ENCODE measurements around the gene OR51B4. TPM values are rescaled to one million over a fixed set of nuclear protein-coding genes. Genes with fewer than 3 reads are reported as not detected.
"Not testable (repeated sequence)": the region's sequence is repeated elsewhere in the genome, so short reads cannot be mapped to it uniquely, and the experiment has no call there.

Gene OR51B4
- total and polyA plus RNA-seq, 4 donors, result not detected

- ATAC-seq (ENCODE audit: low FRiP score) (no peak), DNase-seq (no peak)
- intact Hi-C loops (cut with DNase I), result no loop called here
- no peak overlapping the region for H3K27ac ChIP-seq (ENCODE audit: low read depth in 1 of 2, low read length in 2 of 2)
- 35 to 40% methylated on average over 3 of the region's 3 CpGs for WGBS, 2 donors
- no peak overlapping the region for H3K4me3 ChIP-seq (ENCODE audit: low read length in 2 of 2)
- no peaks in the 10 kb centered on the region for H3K36me3 ChIP-seq (ENCODE audit: control insufficient read depth in 1 of 2, insufficient read depth in 2 of 2, low read length in 1 of 2)
- no peaks in the 10 kb centered on the region for H3K4me1 ChIP-seq (ENCODE audit: control insufficient read depth in 1 of 2, insufficient read depth in 2 of 2, low read length in 2 of 2)
- H3K27me3 ChIP-seq (ENCODE audit: control insufficient read depth in 1 of 2, insufficient read depth in 2 of 2, low read length in 1 of 2), result no peaks in the 10 kb centered on the region
- no peaks in the 10 kb centered on the region for H3K9me3 ChIP-seq (ENCODE audit: control insufficient read depth, low read length)
Measured at GRCh38 chr11:5300251-5300650, 1.5 kb downstream of the OR51B4 start.

GRCh38 chr11:5298451-5298850, 3.3 kb downstream of the OR51B4 start:
- intact Hi-C loops (cut with DNase I), result no loop called here
- WGBS, 2 donors, result 3 to 78% methylated on average over 1 of the region's 1 CpG
- H3K4me1 ChIP-seq (ENCODE audit: control insufficient read depth in 1 of 2, insufficient read depth in 2 of 2, low read length in 2 of 2), result no peaks in the 10 kb centered on the region

GRCh38 chr11:5297721-5298323, 3.9 kb downstream of the OR51B4 start:
- Histone ChIP-seq H3K4me1 (ENCODE audit: control insufficient read depth in 1 of 2, insufficient read depth in 2 of 2, low read length in 2 of 2) (no peaks in the 10 kb centered on the region), H3K4me3 (ENCODE audit: low read length in 2 of 2) (no peak overlapping the region), H3K27me3 (ENCODE audit: control insufficient read depth in 1 of 2, insufficient read depth in 2 of 2, low read length in 1 of 2) (no peaks in the 10 kb centered on the region), H3K9me3 (ENCODE audit: control insufficient read depth, low read length) (no peaks in the 10 kb centered on the region), H3K27ac (ENCODE audit: low read depth in 1 of 2, low read length in 2 of 2) (no peak overlapping the region), H3K36me3 (ENCODE audit: control insufficient read depth in 1 of 2, insufficient read depth in 2 of 2, low read length in 1 of 2) (no peaks in the 10 kb centered on the region)
- 47% methylated on average over 4 of the region's 4 CpGs for WGBS, 2 donors
- ATAC-seq (ENCODE audit: low FRiP score), result peak; percentile 7
- DNase-seq, result no peak
- intact Hi-C loops (cut with DNase I), result no loop called here

More at GRCh38 chr11:5298451-5298850, 3.3 kb downstream of the OR51B4 start:
- Histone ChIP-seq H3K36me3 (ENCODE audit: control insufficient read depth in 1 of 2, insufficient read depth in 2 of 2, low read length in 1 of 2) (no peaks in the 10 kb centered on the region), H3K27me3 (ENCODE audit: control insufficient read depth in 1 of 2, insufficient read depth in 2 of 2, low read length in 1 of 2) (no peaks in the 10 kb centered on the region), H3K9me3 (ENCODE audit: control insufficient read depth, low read length) (no peaks in the 10 kb centered on the region), H3K4me3 (ENCODE audit: low read length in 2 of 2) (no peak overlapping the region), H3K27ac (ENCODE audit: low read depth in 1 of 2, low read length in 2 of 2) (no peak overlapping the region)
- DNase-seq, result no peak
- no peak for ATAC-seq (ENCODE audit: low FRiP score)

GRCh38 chr11:5294342-5294995, 7.3 kb downstream of the OR51B4 start:
- H3K9me3 ChIP-seq (ENCODE audit: control insufficient read depth, low read length); H3K27me3 ChIP-seq (ENCODE audit: control insufficient read depth in 1 of 2, insufficient read depth in 2 of 2, low read length in 1 of 2); H3K4me3 ChIP-seq (ENCODE audit: low read length in 2 of 2); H3K4me1 ChIP-seq (ENCODE audit: control insufficient read depth in 1 of 2, insufficient read depth in 2 of 2, low read length in 2 of 2); H3K36me3 ChIP-seq (ENCODE audit: control insufficient read depth in 1 of 2, insufficient read depth in 2 of 2, low read length in 1 of 2); intact Hi-C loops (cut with DNase I); H3K27ac ChIP-seq (ENCODE audit: low read depth in 1 of 2, low read length in 2 of 2); ATAC-seq (ENCODE audit: low FRiP score): not testable (repeated sequence)
- WGBS, 2 donors, result 90 to 92% methylated on average over 36 to 41 of the region's 41 CpGs
- DNase-seq, result peak in 1 of 2 donors; percentile 71

GRCh38 chr11:5293028-5293427, 8.7 kb downstream of the OR51B4 start:
- H3K4me1 ChIP-seq (ENCODE audit: control insufficient read depth in 1 of 2, insufficient read depth in 2 of 2, low read length in 2 of 2), result no peaks in the 10 kb centered on the region
- H3K27me3 ChIP-seq (ENCODE audit: control insufficient read depth in 1 of 2, insufficient read depth in 2 of 2, low read length in 1 of 2), result no peaks in the 10 kb centered on the region
- DNase-seq (no peak), ATAC-seq (ENCODE audit: low FRiP score) (no peak)
- no peak overlapping the region for H3K27ac ChIP-seq (ENCODE audit: low read depth in 1 of 2, low read length in 2 of 2)
- no peaks in the 10 kb centered on the region for H3K9me3 ChIP-seq (ENCODE audit: control insufficient read depth, low read length)
- 87 to 88% methylated on average over 8 of the region's 8 CpGs for WGBS, 2 donors
- H3K4me3 ChIP-seq (ENCODE audit: low read length in 2 of 2), result no peak overlapping the region
- intact Hi-C loops (cut with DNase I), result no loop called here
- H3K36me3 ChIP-seq (ENCODE audit: control insufficient read depth in 1 of 2, insufficient read depth in 2 of 2, low read length in 1 of 2), result no peaks in the 10 kb centered on the region

- intact Hi-C loops (cut with DNase I), result no loop called here
- WGBS, 2 donors, result 71 to 87% methylated on average over 1 of the region's 1 CpG
- no peaks in the 10 kb centered on the region for H3K4me1 ChIP-seq (ENCODE audit: control insufficient read depth in 1 of 2, insufficient read depth in 2 of 2, low read length in 2 of 2)
- DNase-seq (no peak), ATAC-seq (ENCODE audit: low FRiP score) (no peak)
- H3K9me3 ChIP-seq (ENCODE audit: control insufficient read depth, low read length), result no peaks in the 10 kb centered on the region
- H3K36me3 ChIP-seq (ENCODE audit: control insufficient read depth in 1 of 2, insufficient read depth in 2 of 2, low read length in 1 of 2), result no peaks in the 10 kb centered on the region
- no peak overlapping the region for H3K4me3 ChIP-seq (ENCODE audit: low read length in 2 of 2)
- no peak overlapping the region for H3K27ac ChIP-seq (ENCODE audit: low read depth in 1 of 2, low read length in 2 of 2)
- no peaks in the 10 kb centered on the region for H3K27me3 ChIP-seq (ENCODE audit: control insufficient read depth in 1 of 2, insufficient read depth in 2 of 2, low read length in 1 of 2)
Measured at GRCh38 chr11:5291207-5291838, 10.4 kb downstream of the OR51B4 start.

GRCh38 chr11:5290106-5290505, 11.6 kb downstream of the OR51B4 start:
- Histone ChIP-seq H3K36me3 (ENCODE audit: control insufficient read depth in 1 of 2, insufficient read depth in 2 of 2, low read length in 1 of 2) (no peaks in the 10 kb centered on the region), H3K27ac (ENCODE audit: low read depth in 1 of 2, low read length in 2 of 2) (no peak overlapping the region), H3K4me1 (ENCODE audit: control insufficient read depth in 1 of 2, insufficient read depth in 2 of 2, low read length in 2 of 2) (no peaks in the 10 kb centered on the region), H3K4me3 (ENCODE audit: low read length in 2 of 2) (no peak overlapping the region), H3K9me3 (ENCODE audit: control insufficient read depth, low read length) (no peaks in the 10 kb centered on the region), H3K27me3 (ENCODE audit: control insufficient read depth in 1 of 2, insufficient read depth in 2 of 2, low read length in 1 of 2) (no peaks in the 10 kb centered on the region)
- intact Hi-C loops (cut with DNase I), result no loop called here
- ATAC-seq (ENCODE audit: low FRiP score) (no peak), DNase-seq (no peak)
- WGBS, 2 donors, result 98% methylated on average over 1 of the region's 1 CpG

- intact Hi-C loops (cut with DNase I), result no loop called here
- Histone ChIP-seq H3K36me3 (ENCODE audit: control insufficient read depth in 1 of 2, insufficient read depth in 2 of 2, low read length in 1 of 2) (no peaks in the 10 kb centered on the region), H3K4me3 (ENCODE audit: low read length in 2 of 2) (no peak overlapping the region), H3K4me1 (ENCODE audit: control insufficient read depth in 1 of 2, insufficient read depth in 2 of 2, low read length in 2 of 2) (no peaks in the 10 kb centered on the region), H3K9me3 (ENCODE audit: control insufficient read depth, low read length) (no peaks in the 10 kb centered on the region), H3K27me3 (ENCODE audit: control insufficient read depth in 1 of 2, insufficient read depth in 2 of 2, low read length in 1 of 2) (no peaks in the 10 kb centered on the region), H3K27ac (ENCODE audit: low read depth in 1 of 2, low read length in 2 of 2) (no peak overlapping the region)
- DNase-seq (no peak), ATAC-seq (ENCODE audit: low FRiP score) (no peak)
Measured at GRCh38 chr11:5289696-5290095, 12.1 kb downstream of the OR51B4 start.
